Right atrium auricular region (tissue), 2 donors: ENCODE measurements around the gene CHMP1A. TPM values are rescaled to one million over a fixed set of nuclear protein-coding genes. Genes with fewer than 3 reads are reported as not detected.

Experiments
- DNase-seq: peaks from one replicate; pipeline ENCODE4 v3.0.0-alpha.2; 2019; ENCODE audit warnings: low spot score
- H3K27ac ChIP-seq, 2 donors: fragments of 200-600 bp; sonication (generic); 1 replicate in 1 of 2; 2 replicates in 1 of 2; pipeline ENCODE4 v1.5.1; 2016 to 2019
- H3K27me3 ChIP-seq, 2 donors: fragments of 200-600 bp; sonication (generic); one replicate each; pipeline versions ENCODE4 v1.5.1 to v1.6.0; 2017 to 2019
- H3K36me3 ChIP-seq: fragments of 200-600 bp; sonication (generic); one replicate; pipeline ENCODE4 v1.5.1; 2016
- H3K4me1 ChIP-seq, 2 donors: fragments of 200-600 bp; sonication (generic); one replicate each; pipeline versions ENCODE4 v1.5.1 to v1.6.0; 2017 to 2019
- H3K4me3 ChIP-seq, 2 donors: fragments of 200-600 bp; sonication (generic); 1 replicate in 1 of 2; 2 replicates in 1 of 2; pipeline ENCODE4 v1.5.1; 2017 to 2019; ENCODE audit warnings: mild to moderate bottlenecking in 1 of 2, moderate library complexity in 1 of 2
- H3K9me3 ChIP-seq, 2 donors: fragments of 200-600 bp; sonication (generic); one replicate each; pipeline ENCODE4 v1.5.1; 2019
- CTCF ChIP-seq, 2 donors: fragments of 200-600 bp; sonication (generic); IDR thresholded peaks; one replicate each; pipeline ENCODE4 v1.5.1; 2019; ENCODE audit warnings: antibody characterized with exemption in 2 of 2
- total RNA-seq, 2 donors: library from RNA; depleted of rRNA; stranded (reverse); fragments of >200 nt; gene quantifications; one replicate each; pipeline ENCODE4 v1.1.0, GENCODE V29; 2016

CHMP1A gene
- total RNA-seq, 2 donors from 2014 or later = 39.0 to 73.3 TPM

- TF ChIP-seq CTCF (IDR thresholded peaks at IDR 0.05) = no peak
These were observed 30.9 kb upstream of the CHMP1A start for GRCh38 chr16:89688395-89688794.

GRCh38 chr16:89687092-89687940 is 29.8 kb upstream of the CHMP1A start:
- peaks cover 0 to 15% of the 10 kb centered on the region in 2 donors for H3K4me1 ChIP-seq
- H3K27me3 ChIP-seq = no peaks in the 10 kb centered on the region

More at GRCh38 chr16:89688395-89688794, 30.9 kb upstream of the CHMP1A start:
- no peak overlapping the region for H3K4me3 ChIP-seq
- H3K36me3 ChIP-seq = peaks cover 16% of the 10 kb centered on the region
- DNase-seq = no peak
- H3K27me3 ChIP-seq = no peaks in the 10 kb centered on the region
- H3K27ac ChIP-seq = no peak overlapping the region
- peaks cover 0 to 15% of the 10 kb centered on the region in 2 donors for H3K4me1 ChIP-seq
- no peaks in the 10 kb centered on the region for H3K9me3 ChIP-seq

GRCh38 chr16:89686520-89687091 is 29.1 kb upstream of the CHMP1A start, which contains the start of gene CDK10:
Gene CDK10, plus strand, starts transcription at chr16:89686689. Its CDS starts 22 bp downstream, at chr16:89686711.
- Histone ChIP-seq H3K27me3 (no peaks in the 10 kb centered on the region), H3K4me1 (peaks cover 0 to 15% of the 10 kb centered on the region in 2 donors), H3K9me3 (no peaks in the 10 kb centered on the region), H3K27ac (peak within 1 kb of the TSS; percentile 84 to 86), H3K4me3 (peak within 1 kb of the TSS; percentile 76 to 85), H3K36me3 (peaks cover 6% of the 10 kb centered on the region)
- TF ChIP-seq CTCF (IDR thresholded peaks at IDR 0.05) = peak in 1 of 2 donors; percentile 18
- peak; percentile 89 for DNase-seq

More at GRCh38 chr16:89687092-89687940, 29.8 kb upstream of the CHMP1A start:
- no peak for TF ChIP-seq CTCF (IDR thresholded peaks at IDR 0.05)
- DNase-seq = no peak
- Histone ChIP-seq H3K4me3 (peak overlapping the region; percentile 76 to 85), H3K9me3 (no peaks in the 10 kb centered on the region), H3K36me3 (peaks cover 11% of the 10 kb centered on the region), H3K27ac (peak overlapping the region; percentile 84 to 86)

GRCh38 chr16:89685916-89686315 is 28.4 kb upstream of the CHMP1A start:
- no peaks in the 10 kb centered on the region for H3K27me3 ChIP-seq
- peak overlapping the region in 1 of 2 donors; percentile 85 for H3K4me3 ChIP-seq
- no peak for DNase-seq
- no peak for TF ChIP-seq CTCF (IDR thresholded peaks at IDR 0.05)
- H3K9me3 ChIP-seq = no peaks in the 10 kb centered on the region
- no peak overlapping the region for H3K27ac ChIP-seq
- peaks cover 0 to 15% of the 10 kb centered on the region in 2 donors for H3K4me1 ChIP-seq
- H3K36me3 ChIP-seq = no peaks in the 10 kb centered on the region

GRCh38 chr16:89678258-89678657 is 20.8 kb upstream of the CHMP1A start:
- H3K27ac ChIP-seq = no peak overlapping the region
- H3K9me3 ChIP-seq = no peaks in the 10 kb centered on the region
- TF ChIP-seq CTCF (IDR thresholded peaks at IDR 0.05) = no peak
- no peaks in the 10 kb centered on the region for H3K27me3 ChIP-seq
- H3K4me1 ChIP-seq = no peaks in the 10 kb centered on the region
- no peak overlapping the region for H3K4me3 ChIP-seq
- no peak for DNase-seq
- no peaks in the 10 kb centered on the region for H3K36me3 ChIP-seq
